Measurements from ENCODE around the gene LCN10. TPM values are rescaled to one million over a fixed set of nuclear protein-coding genes. Genes with fewer than 3 reads are reported as not detected.

Gene LCN10
- total RNA-seq, 1 donor from 2014 or later, result not detected

DNA sequence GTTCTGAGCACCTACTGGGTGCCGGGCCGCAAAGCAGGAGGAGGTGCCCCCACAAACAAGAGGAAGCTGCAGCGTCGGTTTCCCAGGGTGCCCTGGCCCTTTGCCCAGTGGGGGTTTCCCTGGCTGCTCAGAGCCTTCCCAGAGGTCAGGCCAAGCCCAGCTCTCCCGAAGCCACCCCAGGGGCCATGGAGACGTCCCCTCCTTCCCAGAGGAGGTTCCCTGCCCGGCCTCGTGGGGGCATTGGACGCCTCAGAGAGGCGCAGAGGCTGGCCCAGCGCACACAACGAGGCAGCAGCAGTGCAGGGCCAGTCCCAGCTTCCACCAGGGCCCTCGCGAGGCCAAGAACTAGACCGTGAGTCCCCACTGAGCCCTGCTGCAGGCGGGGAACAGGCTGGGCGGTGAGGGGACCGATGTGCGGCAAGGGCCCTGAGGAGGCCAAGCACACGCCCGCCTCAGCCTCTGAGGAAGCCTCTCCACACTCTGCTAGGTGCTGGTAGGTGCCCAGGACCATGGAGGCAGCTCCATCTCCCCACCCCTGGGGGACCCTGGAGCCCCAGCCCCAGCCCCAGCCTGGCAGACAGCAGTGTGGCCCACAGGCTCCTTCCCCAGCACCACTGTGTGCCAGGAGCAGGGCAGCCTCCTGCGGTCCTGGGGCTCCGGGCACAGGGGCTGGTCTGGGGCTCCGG is 23.4 kb downstream of the LCN10 start:
- H3K4me2 ChIP-seq, result no peak overlapping the region

DNA sequence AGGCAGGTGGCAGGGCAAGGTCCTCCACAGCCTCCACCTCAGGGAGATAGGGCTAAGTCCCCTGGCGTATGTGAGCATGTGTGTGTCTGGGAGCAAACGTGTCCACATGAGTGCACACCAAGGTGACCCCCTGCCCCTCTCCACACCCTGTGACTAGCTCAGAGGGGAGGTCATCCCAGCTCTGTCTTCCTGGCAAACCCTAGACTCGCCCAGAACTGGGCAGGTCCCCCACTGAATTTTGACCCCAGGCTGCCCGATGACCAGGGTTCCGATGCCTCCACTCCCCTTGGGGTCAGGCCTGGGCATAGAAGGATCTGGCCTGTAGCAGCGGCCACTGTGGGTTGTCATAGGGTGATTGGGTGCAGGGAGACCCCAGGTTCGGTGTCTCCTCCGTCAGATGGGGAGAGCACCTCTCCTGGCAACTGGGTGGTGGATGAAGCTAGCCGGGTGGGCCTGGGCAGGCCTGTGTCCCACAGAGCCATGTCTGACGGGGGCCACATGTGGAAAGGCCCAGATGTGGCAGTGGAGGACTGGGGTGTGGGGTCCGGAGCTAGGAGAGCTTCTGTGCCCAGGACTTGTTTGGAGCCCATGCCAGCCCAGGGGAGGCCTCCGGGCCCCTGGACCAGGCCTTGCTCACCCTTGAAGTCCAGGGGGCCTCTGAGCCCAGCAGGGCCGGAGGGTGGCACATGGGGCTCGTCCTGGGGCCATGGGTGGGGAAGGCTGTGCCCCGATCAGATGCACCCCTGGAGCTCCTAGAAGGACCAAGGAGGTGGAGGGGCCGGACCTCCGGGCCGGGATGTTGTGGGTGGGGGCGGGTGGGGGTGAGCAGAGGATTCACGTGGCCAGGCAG is 24.2 kb downstream of the LCN10 start:
- peaks cover 8% of the 10 kb centered on the region for H3K36me3 Mint-ChIP-seq
- peaks cover 30% of the 10 kb centered on the region for H3K4me1 Mint-ChIP-seq
- peaks cover 8% of the 10 kb centered on the region for H3K27me3 Mint-ChIP-seq (ENCODE audit: insufficient read depth, low read depth)
- no peak overlapping the region for H3K27ac Mint-ChIP-seq
- DNase-seq (ENCODE audit: low spot score), result no peak
- Histone ChIP-seq H3K27me3 (no peaks in the 10 kb centered on the region), H3K27ac (no peak overlapping the region), H3K79me2 (ENCODE audit: low read depth) (peaks cover 14% of the 10 kb centered on the region), H3K9me3 (ENCODE audit: low read depth) (no peaks in the 10 kb centered on the region), H3K9ac (no peak overlapping the region), H3K4me2 (no peak overlapping the region), H3K4me3 (no peak overlapping the region), H2AFZ (replicated peaks) (no peak overlapping the region), H4K20me1 (ENCODE audit: low read depth) (peaks cover 79% of the 10 kb centered on the region), H3F3A (ENCODE audit: low read depth) (peaks cover 29% of the 10 kb centered on the region), H3K36me3 (no peaks in the 10 kb centered on the region), H3K4me1 (peaks cover 13% of the 10 kb centered on the region)
- TF ChIP-seq EZH2phosphoT487 (IDR thresholded peaks at IDR 0.05) (no peak), EZH2 (IDR thresholded peaks at IDR 0.05) (no peak)
- TF ChIP-seq, protein P1, sequence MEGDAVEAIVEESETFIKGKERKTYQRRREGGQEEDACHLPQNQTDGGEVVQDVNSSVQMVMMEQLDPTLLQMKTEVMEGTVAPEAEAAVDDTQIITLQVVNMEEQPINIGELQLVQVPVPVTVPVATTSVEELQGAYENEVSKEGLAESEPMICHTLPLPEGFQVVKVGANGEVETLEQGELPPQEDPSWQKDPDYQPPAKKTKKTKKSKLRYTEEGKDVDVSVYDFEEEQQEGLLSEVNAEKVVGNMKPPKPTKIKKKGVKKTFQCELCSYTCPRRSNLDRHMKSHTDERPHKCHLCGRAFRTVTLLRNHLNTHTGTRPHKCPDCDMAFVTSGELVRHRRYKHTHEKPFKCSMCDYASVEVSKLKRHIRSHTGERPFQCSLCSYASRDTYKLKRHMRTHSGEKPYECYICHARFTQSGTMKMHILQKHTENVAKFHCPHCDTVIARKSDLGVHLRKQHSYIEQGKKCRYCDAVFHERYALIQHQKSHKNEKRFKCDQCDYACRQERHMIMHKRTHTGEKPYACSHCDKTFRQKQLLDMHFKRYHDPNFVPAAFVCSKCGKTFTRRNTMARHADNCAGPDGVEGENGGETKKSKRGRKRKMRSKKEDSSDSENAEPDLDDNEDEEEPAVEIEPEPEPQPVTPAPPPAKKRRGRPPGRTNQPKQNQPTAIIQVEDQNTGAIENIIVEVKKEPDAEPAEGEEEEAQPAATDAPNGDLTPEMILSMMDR (IDR thresholded peaks at IDR 0.05), result no peak
- H3K9me3 Mint-ChIP-seq, result no peaks in the 10 kb centered on the region
- no peak overlapping the region for H3K4me3 Mint-ChIP-seq

More for the DNA sequence above, 23.4 kb downstream of the LCN10 start:
- TF ChIP-seq, protein P1 (IDR thresholded peaks at IDR 0.05), result no peak
- TF ChIP-seq EZH2phosphoT487 (IDR thresholded peaks at IDR 0.05) (no peak), EZH2 (IDR thresholded peaks at IDR 0.05) (no peak)
- Mint-ChIP-seq H3K9me3 (no peaks in the 10 kb centered on the region), H3K36me3 (peaks cover 14% of the 10 kb centered on the region), H3K27me3 (ENCODE audit: insufficient read depth, low read depth) (peaks cover 8% of the 10 kb centered on the region), H3K27ac (no peak overlapping the region), H3K4me3 (no peak overlapping the region), H3K4me1 (peaks cover 31% of the 10 kb centered on the region)
- Histone ChIP-seq H3K27ac (peak overlapping the region; percentile 29), H3K9ac (no peak overlapping the region), H3K79me2 (ENCODE audit: low read depth) (peaks cover 8% of the 10 kb centered on the region), H2AFZ (replicated peaks) (no peak overlapping the region), H3K27me3 (no peaks in the 10 kb centered on the region), H3K36me3 (no peaks in the 10 kb centered on the region), H4K20me1 (ENCODE audit: low read depth) (peaks cover 79% of the 10 kb centered on the region), H3K9me3 (ENCODE audit: low read depth) (no peaks in the 10 kb centered on the region), H3K4me3 (no peak overlapping the region), H3K4me1 (peaks cover 11% of the 10 kb centered on the region), H3F3A (ENCODE audit: low read depth) (peaks cover 36% of the 10 kb centered on the region)
- DNase-seq (ENCODE audit: low spot score), result no peak

DNA sequence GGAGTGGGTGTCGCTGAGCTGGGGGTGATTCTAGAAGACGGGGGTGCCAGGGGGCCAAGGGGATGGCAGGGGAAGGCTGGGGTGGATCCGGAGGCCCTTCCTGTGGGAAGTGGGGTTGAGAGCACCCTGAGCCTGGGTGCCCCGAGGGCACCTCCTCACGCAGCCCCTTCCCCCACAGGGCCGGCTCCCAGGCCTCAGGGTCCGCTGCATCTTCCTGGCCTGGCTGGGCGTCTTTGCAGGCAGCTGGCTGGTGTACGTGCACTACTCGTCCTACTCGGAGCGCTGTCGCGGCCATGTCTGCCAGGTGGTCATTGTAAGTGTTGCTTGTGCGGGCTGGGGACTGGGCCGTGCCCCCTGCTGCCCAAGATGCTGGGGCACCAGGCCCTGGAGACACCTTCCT is 25.3 kb downstream of the LCN10 start:
- peaks cover 28% of the 10 kb centered on the region for H3F3A ChIP-seq (ENCODE audit: low read depth)
- H3K27me3 Mint-ChIP-seq (ENCODE audit: insufficient read depth, low read depth), result peaks cover 8% of the 10 kb centered on the region
- DNase-seq (ENCODE audit: low spot score), result no peak
- peaks cover 20% of the 10 kb centered on the region for H3K4me1 ChIP-seq
- no peak overlapping the region for H3K27ac Mint-ChIP-seq
- no peaks in the 10 kb centered on the region for H3K36me3 ChIP-seq
- H3K27me3 ChIP-seq, result no peaks in the 10 kb centered on the region
- H3K4me1 Mint-ChIP-seq, result peaks cover 33% of the 10 kb centered on the region
- no peak overlapping the region for H2AFZ ChIP-seq (replicated peaks)
- no peak overlapping the region for H3K9ac ChIP-seq
- TF ChIP-seq EZH2phosphoT487 (IDR thresholded peaks at IDR 0.05) (no peak), EZH2 (IDR thresholded peaks at IDR 0.05) (no peak)
- TF ChIP-seq, protein P1 (IDR thresholded peaks at IDR 0.05), result no peak
- no peaks in the 10 kb centered on the region for H3K9me3 Mint-ChIP-seq
- peaks cover 75% of the 10 kb centered on the region for H4K20me1 ChIP-seq (ENCODE audit: low read depth)
- H3K79me2 ChIP-seq (ENCODE audit: low read depth), result peaks cover 23% of the 10 kb centered on the region
- H3K4me3 Mint-ChIP-seq, result peak overlapping the region; percentile 33
- no peak overlapping the region for H3K27ac ChIP-seq
- H3K9me3 ChIP-seq (ENCODE audit: low read depth), result no peaks in the 10 kb centered on the region
- no peak overlapping the region for H3K4me3 ChIP-seq
- H3K36me3 Mint-ChIP-seq, result peaks cover 8% of the 10 kb centered on the region
- H3K4me2 ChIP-seq, result no peak overlapping the region
